ENCODE measurements around the gene HTT. TPM values are rescaled to one million over a fixed set of nuclear protein-coding genes. Genes with fewer than 3 reads are reported as not detected.
A peak's percentile ranks its signal among the peaks of the same experiment; 100 is the strongest.

Gene HTT
- total RNA-seq, 2 donors from 2014 or later, result 37.8 to 97.8 TPM

- no peak for DNase-seq (ENCODE audit: low spot score)
- Histone ChIP-seq H3K27ac (no peak overlapping the region), H3K9me3 (no peaks in the 10 kb centered on the region), H3K4me3 (no peak overlapping the region), H3K36me3 (no peaks in the 10 kb centered on the region), H3K27me3 (replicated peaks; ENCODE audit: insufficient read depth) (no peaks in the 10 kb centered on the region), H3K4me1 (replicated peaks) (no peaks in the 10 kb centered on the region)
- TF ChIP-seq CTCF (IDR thresholded peaks at IDR 0.05) (no peak), POLR2AphosphoS5 (IDR thresholded peaks at IDR 0.05) (no peak)
- intact Hi-C loops (cut with DNase I), result no loop called here
- 92% methylated on average over 28 of the region's 28 CpGs for WGBS
These were observed 33.9 kb upstream of the HTT start for GRCh38 chr4:3040452-3041191.

GRCh38 chr4:3041192-3042142 is 33.0 kb upstream of the HTT start:
- no peaks in the 10 kb centered on the region for H3K27me3 ChIP-seq (replicated peaks; ENCODE audit: insufficient read depth)
- peak overlapping the region; percentile 18 to 26 for H3K4me3 ChIP-seq
- intact Hi-C loops (cut with DNase I), result no loop called here
- H3K9me3 ChIP-seq, result no peaks in the 10 kb centered on the region
- peak; percentile 10 for DNase-seq (ENCODE audit: low spot score)
- H3K27ac ChIP-seq, result peak overlapping the region in 1 of 2 donors; percentile 47
- no peak for TF ChIP-seq CTCF (IDR thresholded peaks at IDR 0.05)
- no peak for TF ChIP-seq POLR2AphosphoS5 (IDR thresholded peaks at IDR 0.05)
- no peak for TF ChIP-seq POLR2A (IDR thresholded peaks at IDR 0.05)
- no peaks in the 10 kb centered on the region for H3K4me1 ChIP-seq (replicated peaks)
- 34% methylated on average over 51 of the region's 57 CpGs for WGBS
- H3K36me3 ChIP-seq, result no peaks in the 10 kb centered on the region

- Histone ChIP-seq H3K27me3 (replicated peaks; ENCODE audit: insufficient read depth) (no peaks in the 10 kb centered on the region), H3K36me3 (no peaks in the 10 kb centered on the region), H3K4me1 (replicated peaks) (no peaks in the 10 kb centered on the region), H3K4me3 (peak overlapping the region; percentile 18 to 26), H3K27ac (peak overlapping the region in 1 of 2 donors; percentile 47), H3K9me3 (no peaks in the 10 kb centered on the region)
- no peak for DNase-seq (ENCODE audit: low spot score)
- 59% methylated on average over 10 of the region's 10 CpGs for WGBS
- no peak for TF ChIP-seq POLR2AphosphoS5 (IDR thresholded peaks at IDR 0.05)
- TF ChIP-seq CTCF (IDR thresholded peaks at IDR 0.05), result no peak
- no peak for TF ChIP-seq POLR2A (IDR thresholded peaks at IDR 0.05)
- intact Hi-C loops (cut with DNase I), result no loop called here
These were observed 32.3 kb upstream of the HTT start for GRCh38 chr4:3042226-3042625.

- intact Hi-C loops (cut with DNase I), result no loop called here
- Histone ChIP-seq H3K9me3 (no peaks in the 10 kb centered on the region), H3K27me3 (replicated peaks; ENCODE audit: insufficient read depth) (no peaks in the 10 kb centered on the region), H3K4me3 (no peak overlapping the region), H3K36me3 (no peaks in the 10 kb centered on the region), H3K27ac (no peak overlapping the region), H3K4me1 (replicated peaks) (no peaks in the 10 kb centered on the region)
- DNase-seq (ENCODE audit: low spot score), result no peak
- WGBS, result 90% methylated on average over 11 of the region's 11 CpGs
- TF ChIP-seq POLR2AphosphoS5 (IDR thresholded peaks at IDR 0.05) (no peak), POLR2A (IDR thresholded peaks at IDR 0.05) (no peak), CTCF (IDR thresholded peaks at IDR 0.05) (no peak)
These were observed 31.0 kb upstream of the HTT start for GRCh38 chr4:3043282-3044020.
